Bronchial epithelial cell (primary cell): ENCODE results near the gene SLC2A4RG. TPM values are rescaled to one million over a fixed set of nuclear protein-coding genes. Genes with fewer than 3 reads are reported as not detected.

Experiments used
- DNase-seq: peaks from one replicate; pipeline ENCODE4 v3.0.0-alpha.2; 2010; ENCODE audit warnings: low read depth
- FAIRE-seq: peaks from 2 replicates; lab custom pipeline; 2011; peaks lifted over from hg19 to GRCh38; lab: Jason Lieb, UNC
- H3K27me3 ChIP-seq: 2 replicates; pipeline ENCODE4 v1.5.1; 2011; ENCODE audit warnings: low read length; ENCODE audit not compliant: control insufficient read depth, insufficient read depth
- H3K36me3 ChIP-seq: 2 replicates; pipeline ENCODE4 v1.5.1; 2011; ENCODE audit warnings: low read length; ENCODE audit not compliant: control insufficient read depth, insufficient read depth
- H3K4me3 ChIP-seq: 2 replicates; pipeline ENCODE4 v1.5.1; 2011; ENCODE audit warnings: mild to moderate bottlenecking, low read depth, low read length, control low read depth
- CTCF ChIP-seq: IDR thresholded peaks from 2 replicates; pipeline ENCODE4 v1.5.1; 2011; ENCODE audit warnings: mild to moderate bottlenecking, moderate library complexity, low read length, control low read depth, inconsistent platforms; ENCODE audit not compliant: insufficient read depth, severe bottlenecking
- total RNA-seq: library from RNA; depleted of rRNA; stranded (reverse); fragments of >200 nt; gene quantifications from 2 replicates; pipeline ENCODE4 v1.2.1, GENCODE V29; 2014

Gene SLC2A4RG
- total RNA-seq, 1 donor from 2014 or later = 14.0 TPM

DNA sequence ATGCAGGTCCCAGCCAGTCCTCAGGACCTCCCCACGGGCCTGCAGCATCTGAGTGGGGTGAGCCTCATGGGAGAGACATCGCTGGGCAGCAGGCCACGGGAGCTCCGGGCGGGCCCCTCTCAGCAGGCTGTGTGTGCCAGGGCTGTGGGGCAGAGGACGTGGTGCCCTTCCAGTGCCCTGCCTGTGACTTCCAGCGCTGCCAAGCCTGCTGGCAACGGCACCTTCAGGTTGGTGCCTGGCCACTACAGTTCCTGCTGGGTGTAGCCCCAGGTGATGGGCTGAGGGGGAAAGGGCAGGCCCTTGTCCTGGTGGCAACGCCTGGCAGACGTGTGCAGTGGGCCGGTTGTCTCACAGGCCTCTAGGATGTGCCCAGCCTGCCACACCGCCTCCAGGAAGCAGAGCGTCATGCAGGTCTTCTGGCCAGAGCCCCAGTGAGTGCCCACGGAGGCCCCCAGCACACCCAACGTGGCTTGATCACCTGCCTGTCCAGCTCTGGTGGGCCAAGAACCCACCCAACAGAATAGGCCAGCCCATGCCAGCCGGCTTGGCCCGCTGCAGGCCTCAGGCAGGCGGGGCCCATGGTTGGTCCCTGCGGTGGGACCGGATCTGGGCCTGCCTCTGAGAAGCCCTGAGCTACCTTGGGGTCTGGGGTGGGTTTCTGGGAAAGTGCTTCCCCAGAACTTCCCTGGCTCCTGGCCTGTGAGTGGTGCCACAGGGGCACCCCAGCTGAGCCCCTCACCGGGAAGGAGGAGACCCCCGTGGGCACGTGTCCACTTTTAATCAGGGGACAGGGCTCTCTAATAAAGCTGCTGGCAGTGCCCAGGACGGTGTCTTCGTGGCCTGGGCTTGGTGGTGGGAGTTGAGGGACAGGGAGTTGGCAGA is 43.9 kb upstream of the SLC2A4RG start:
- FAIRE-seq = no peak
- DNase-seq = no peak
- no peak for TF ChIP-seq CTCF
- Histone ChIP-seq H3K36me3 (peaks cover 5% of the 10 kb centered on the region), H3K27me3 (no peaks in the 10 kb centered on the region), H3K4me3 (no peak overlapping the region)

DNA sequence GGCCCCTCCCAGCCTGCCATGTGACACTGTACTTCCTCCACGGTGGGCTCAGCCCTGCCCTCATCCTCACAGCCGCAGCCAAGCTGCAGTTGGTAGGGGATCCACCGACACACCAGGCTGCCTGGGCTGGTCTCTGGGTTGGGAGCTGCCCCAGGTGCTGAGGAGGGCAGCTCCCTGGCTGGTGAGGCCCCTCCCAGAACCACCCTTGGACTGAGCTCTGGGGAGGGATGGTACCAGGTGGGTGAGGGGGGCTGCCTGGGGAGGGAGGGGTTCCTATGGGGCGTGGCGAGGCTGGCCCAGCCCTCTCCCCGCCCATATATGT is 43.3 kb upstream of the SLC2A4RG start:
- TF ChIP-seq CTCF = no peak
- H3K4me3 ChIP-seq = peak overlapping the region; percentile 39
- no peak for FAIRE-seq
- H3K36me3 ChIP-seq = peaks cover 5% of the 10 kb centered on the region
- DNase-seq = peak; percentile 57
- H3K27me3 ChIP-seq = no peaks in the 10 kb centered on the region

- TF ChIP-seq CTCF = no peak
- no peak for DNase-seq
- no peak for FAIRE-seq
- H3K36me3 ChIP-seq = peaks cover 5% of the 10 kb centered on the region
- H3K4me3 ChIP-seq = peak within 1 kb of the TSS; percentile 39
- no peaks in the 10 kb centered on the region for H3K27me3 ChIP-seq
These were observed 42.8 kb upstream of the SLC2A4RG start, which contains the start of gene TNFRSF6B for GRCh38 chr20:63696628-63697356. Gene TNFRSF6B (plus strand): TSS chr20:63696652. CDS start chr20:63696768, 116 bp downstream.

GRCh38 chr20:63697357-63697867 is 42.2 kb upstream of the SLC2A4RG start:
- no peaks in the 10 kb centered on the region for H3K27me3 ChIP-seq
- FAIRE-seq (no peak), DNase-seq (no peak)
- peak overlapping the region; percentile 39 for H3K4me3 ChIP-seq
- no peak for TF ChIP-seq CTCF
- peaks cover 5% of the 10 kb centered on the region for H3K36me3 ChIP-seq

- TF ChIP-seq CTCF = no peak
- FAIRE-seq (no peak), DNase-seq (no peak)
- Histone ChIP-seq H3K4me3 (no peak overlapping the region), H3K36me3 (peaks cover 5% of the 10 kb centered on the region), H3K27me3 (no peaks in the 10 kb centered on the region)
These were observed 41.6 kb upstream of the SLC2A4RG start for GRCh38 chr20:63697868-63698545.
